GM20431 (cell line): ENCODE data around the gene PAPPA.

ENCODE experiments used
- in situ Hi-C: fragments of 300-500 bp; cut with MseI, MboI; formaldehyde crosslinking; loops from one replicate; pipeline ENCODE4 v1.15.0; 2020; ENCODE audit warnings: low sequenced_read_pairs; ENCODE audit not compliant: unreplicated experiment

PAPPA gene

GRCh38 chr9:116218399-116218798 is 64.8 kb downstream of the PAPPA start:
- in situ Hi-C loops, result no loop called here

GRCh38 chr9:116219686-116220085 is 66.1 kb downstream of the PAPPA start:
- in situ Hi-C loops, result no loop called here

GRCh38 chr9:116223926-116224325 is 70.3 kb downstream of the PAPPA start:
- in situ Hi-C loops, result no loop called here

- in situ Hi-C loops, result no loop called here
Observed at GRCh38 chr9:116230051-116230632, 76.6 kb downstream of the PAPPA start.

- in situ Hi-C loops, result no loop called here
Observed at GRCh38 chr9:116232424-116233159, 79.0 kb downstream of the PAPPA start.

- in situ Hi-C loops, result no loop called here
Observed at GRCh38 chr9:116233160-116233530, 79.6 kb downstream of the PAPPA start.

GRCh38 chr9:116234081-116234480 is 80.5 kb downstream of the PAPPA start:
- in situ Hi-C loops, result no loop called here

GRCh38 chr9:116236979-116237378 is 83.4 kb downstream of the PAPPA start:
- in situ Hi-C loops, result no loop called here

- in situ Hi-C loops, result no loop called here
Observed at GRCh38 chr9:116237456-116237855, 83.9 kb downstream of the PAPPA start.

GRCh38 chr9:116238225-116238624 is 84.6 kb downstream of the PAPPA start:
- in situ Hi-C loops, result no loop called here

- in situ Hi-C loops, result no loop called here
Observed at GRCh38 chr9:116238776-116239340, 85.3 kb downstream of the PAPPA start.

- in situ Hi-C loops, result no loop called here
Observed at GRCh38 chr9:116243708-116244107, 90.1 kb downstream of the PAPPA start.

GRCh38 chr9:116247284-116247683 is 93.7 kb downstream of the PAPPA start:
- in situ Hi-C loops, result no loop called here

GRCh38 chr9:116247791-116248374 is 94.3 kb downstream of the PAPPA start:
- in situ Hi-C loops, result no loop called here

GRCh38 chr9:116250891-116251290 is 97.3 kb downstream of the PAPPA start:
- in situ Hi-C loops, result no loop called here

- in situ Hi-C loops, result no loop called here
Observed at GRCh38 chr9:116251366-116251765, 97.8 kb downstream of the PAPPA start.

- in situ Hi-C loops, result no loop called here
Observed at GRCh38 chr9:116260531-116260930, 106.9 kb downstream of the PAPPA start.

GRCh38 chr9:116262448-116262847 is 108.9 kb downstream of the PAPPA start:
- in situ Hi-C loops, result no loop called here

GRCh38 chr9:116264361-116264760 is 110.8 kb downstream of the PAPPA start:
- in situ Hi-C loops, result no loop called here

- in situ Hi-C loops, result no loop called here
Observed at GRCh38 chr9:116267021-116267420, 113.4 kb downstream of the PAPPA start.

- in situ Hi-C loops, result no loop called here
Observed at GRCh38 chr9:116269250-116269649, 115.7 kb downstream of the PAPPA start.
